ENCODE data around the gene EDNRA.
A peak's percentile ranks its signal among the peaks of the same experiment; 100 is the strongest.

EDNRA gene

GRCh38 chr4:147498031-147498660 lies 17.2 kb downstream of the EDNRA start:
- Histone ChIP-seq H3K27me3 (replicated peaks) (no peaks in the 10 kb centered on the region), H3K36me3 (replicated peaks) (no peaks in the 10 kb centered on the region), H3K27ac (peak overlapping the region; percentile 78), H3K4me3 (ENCODE audit: low read depth, low read length) (no peak overlapping the region)
- DNase-seq, result peak; percentile 69
- TF ChIP-seq, protein P1, sequence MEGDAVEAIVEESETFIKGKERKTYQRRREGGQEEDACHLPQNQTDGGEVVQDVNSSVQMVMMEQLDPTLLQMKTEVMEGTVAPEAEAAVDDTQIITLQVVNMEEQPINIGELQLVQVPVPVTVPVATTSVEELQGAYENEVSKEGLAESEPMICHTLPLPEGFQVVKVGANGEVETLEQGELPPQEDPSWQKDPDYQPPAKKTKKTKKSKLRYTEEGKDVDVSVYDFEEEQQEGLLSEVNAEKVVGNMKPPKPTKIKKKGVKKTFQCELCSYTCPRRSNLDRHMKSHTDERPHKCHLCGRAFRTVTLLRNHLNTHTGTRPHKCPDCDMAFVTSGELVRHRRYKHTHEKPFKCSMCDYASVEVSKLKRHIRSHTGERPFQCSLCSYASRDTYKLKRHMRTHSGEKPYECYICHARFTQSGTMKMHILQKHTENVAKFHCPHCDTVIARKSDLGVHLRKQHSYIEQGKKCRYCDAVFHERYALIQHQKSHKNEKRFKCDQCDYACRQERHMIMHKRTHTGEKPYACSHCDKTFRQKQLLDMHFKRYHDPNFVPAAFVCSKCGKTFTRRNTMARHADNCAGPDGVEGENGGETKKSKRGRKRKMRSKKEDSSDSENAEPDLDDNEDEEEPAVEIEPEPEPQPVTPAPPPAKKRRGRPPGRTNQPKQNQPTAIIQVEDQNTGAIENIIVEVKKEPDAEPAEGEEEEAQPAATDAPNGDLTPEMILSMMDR (IDR thresholded peaks at IDR 0.05; ENCODE audit: low read depth, low read length, missing control alignments), result no peak
- in situ Hi-C loops (cut with HindIII; ENCODE audit: low pct_ligation_motif_present, low sequenced_read_pairs), result no loop called here

DNA sequence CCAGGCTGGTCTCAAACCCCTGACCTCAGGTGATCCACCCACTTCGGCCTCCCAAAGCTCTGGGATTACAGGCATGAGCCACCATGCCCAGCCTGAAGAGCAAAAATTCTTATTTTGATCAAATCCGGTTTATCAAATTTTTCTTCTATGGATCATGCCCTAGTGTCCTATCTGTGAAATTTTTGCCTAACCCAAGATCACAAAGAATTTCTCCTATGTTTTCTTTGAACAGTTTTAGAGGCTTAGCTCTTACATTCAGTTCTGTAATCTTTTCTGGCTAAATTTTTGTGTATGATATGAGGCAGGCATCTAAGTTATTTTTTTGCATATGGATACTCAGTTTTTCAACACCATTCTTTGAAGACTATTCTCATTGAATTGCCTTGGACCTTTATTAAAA lies 27.4 kb downstream of the EDNRA start:
- peak overlapping the region; percentile 31 for H3K27ac ChIP-seq
- TF ChIP-seq, protein P1 (IDR thresholded peaks at IDR 0.05; ENCODE audit: low read depth, low read length, missing control alignments), result no peak
- H3K36me3 ChIP-seq (replicated peaks), result no peaks in the 10 kb centered on the region
- H3K27me3 ChIP-seq (replicated peaks), result no peaks in the 10 kb centered on the region
- no peak overlapping the region for H3K4me3 ChIP-seq (ENCODE audit: low read depth, low read length)
- peak; percentile 13 for DNase-seq
- in situ Hi-C loops (cut with HindIII; ENCODE audit: low pct_ligation_motif_present, low sequenced_read_pairs), result no loop called here

DNA sequence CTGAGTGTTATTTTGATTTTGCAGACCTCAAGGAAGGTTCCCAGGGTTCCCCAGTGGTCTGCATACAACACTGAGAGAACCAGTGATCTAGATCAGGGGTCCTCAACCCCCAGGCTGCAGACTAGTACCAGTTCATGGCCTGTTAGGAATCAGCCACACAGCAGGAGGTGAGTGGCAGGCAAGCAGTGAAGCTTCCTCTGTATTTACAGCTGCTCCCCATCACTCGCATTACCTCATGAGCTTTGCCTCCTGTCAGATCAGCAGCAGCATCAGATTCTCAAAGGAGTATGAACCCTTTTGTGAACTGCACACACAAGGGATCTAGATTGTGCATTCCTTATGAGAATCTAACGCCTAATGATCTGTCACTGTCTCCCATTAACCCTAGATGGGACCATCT lies 28.5 kb downstream of the EDNRA start:
- no peaks in the 10 kb centered on the region for H3K27me3 ChIP-seq (replicated peaks)
- in situ Hi-C loops (cut with HindIII; ENCODE audit: low pct_ligation_motif_present, low sequenced_read_pairs), result no loop called here

DNA sequence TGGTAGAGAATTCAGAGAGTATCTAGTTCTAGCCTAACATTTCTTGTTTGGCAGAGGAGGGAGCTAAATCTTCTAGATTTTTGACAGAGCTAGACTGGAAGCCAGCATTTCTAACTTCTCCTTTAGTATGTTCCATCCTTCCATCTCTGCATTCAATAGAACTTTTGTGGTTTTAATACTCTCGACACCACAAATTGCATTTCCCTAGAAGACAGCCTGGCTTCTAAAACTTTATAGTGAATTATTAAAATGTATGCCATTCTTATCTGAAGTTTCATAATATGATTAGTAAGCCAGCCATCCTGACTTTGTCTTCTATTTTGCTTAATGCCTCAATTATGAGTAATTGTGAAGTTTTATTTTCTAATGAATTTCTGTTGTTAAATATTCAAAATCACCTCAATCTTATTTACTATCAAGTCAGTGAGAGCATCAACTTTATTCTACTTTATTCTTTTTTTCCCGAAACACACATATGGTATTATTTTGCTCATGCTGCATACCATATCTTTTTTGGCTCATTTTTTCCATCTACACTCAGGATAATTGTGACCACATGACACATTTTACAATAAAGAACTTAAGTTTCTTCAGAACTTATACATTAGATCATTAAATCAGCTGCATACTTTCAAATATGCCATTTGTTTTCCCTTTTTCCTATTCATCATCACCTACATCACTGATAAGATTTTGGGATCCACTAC lies 30.2 kb downstream of the EDNRA start:
- Histone ChIP-seq H3K4me3 (ENCODE audit: low read depth, low read length) (no peak overlapping the region), H3K27me3 (replicated peaks) (no peaks in the 10 kb centered on the region), H3K36me3 (replicated peaks) (no peaks in the 10 kb centered on the region), H3K27ac (peak overlapping the region; percentile 16)
- TF ChIP-seq, protein P1 (IDR thresholded peaks at IDR 0.05; ENCODE audit: low read depth, low read length, missing control alignments), result no peak
- no peak for DNase-seq
- in situ Hi-C loops (cut with HindIII; ENCODE audit: low pct_ligation_motif_present, low sequenced_read_pairs), result no loop called here

More for the DNA sequence above, 28.5 kb downstream of the EDNRA start:
- TF ChIP-seq, protein P1 (IDR thresholded peaks at IDR 0.05; ENCODE audit: low read depth, low read length, missing control alignments), result no peak
- no peak overlapping the region for H3K4me3 ChIP-seq (ENCODE audit: low read depth, low read length)
- no peaks in the 10 kb centered on the region for H3K36me3 ChIP-seq (replicated peaks)
- peak overlapping the region; percentile 9 for H3K27ac ChIP-seq
- peak; percentile 60 for DNase-seq

GRCh38 chr4:147513091-147513490 lies 32.2 kb downstream of the EDNRA start:
- Histone ChIP-seq H3K36me3 (replicated peaks) (no peaks in the 10 kb centered on the region), H3K4me3 (ENCODE audit: low read depth, low read length) (no peak overlapping the region), H3K27me3 (replicated peaks) (no peaks in the 10 kb centered on the region), H3K27ac (peak overlapping the region; percentile 39)
- no peak for DNase-seq
- in situ Hi-C loops (cut with HindIII; ENCODE audit: low pct_ligation_motif_present, low sequenced_read_pairs), result no loop called here
- TF ChIP-seq, protein P1 (IDR thresholded peaks at IDR 0.05; ENCODE audit: low read depth, low read length, missing control alignments), result no peak

Data from brain microvascular endothelial cell (primary cell).